Activated B cell treated with CpG ODN at 0.5 μM for 24 hours (primary cell): ENCODE results near the gene UBXN10. TPM values are rescaled to one million over a fixed set of nuclear protein-coding genes. Genes with fewer than 3 reads are reported as not detected.

Experiments
- ATAC-seq: fragments of 200-7000 bp; cut with Tn5 transposase; one replicate; pipeline ENCODE4 v1.10.0; 2021; ENCODE audit warnings: low read depth, mild to moderate bottlenecking, moderate library complexity
- CTCF ChIA-PET: fragments of 350-600 bp; sonication (Branson Sonifier 250); formaldehyde crosslinking; loops from one replicate; lab custom pipeline; 2021; ENCODE audit warnings: antibody characterized with exemption; lab: Charles Lee
- POLR2A ChIA-PET: fragments of 350-600 bp; sonication (Branson Sonifier 250); formaldehyde crosslinking; loops from one replicate; lab custom pipeline; 2021; ENCODE audit warnings: antibody characterized with exemption; lab: Charles Lee
- DNase-seq: peaks from one replicate; pipeline ENCODE4 v3.0.0; 2022
- H3K27ac Mint-ChIP-seq: one replicate; pipeline ENCODE4 v1.8.0; 2020; ENCODE audit warnings: mixed read lengths
- H3K27me3 Mint-ChIP-seq: one replicate; pipeline ENCODE4 v1.8.0; 2021; ENCODE audit warnings: mixed read lengths
- H3K36me3 Mint-ChIP-seq: one replicate; pipeline ENCODE4 v1.8.0; 2021; ENCODE audit warnings: low read depth, mixed read lengths
- H3K4me1 Mint-ChIP-seq: one replicate; pipeline ENCODE4 v1.8.0; 2021; ENCODE audit warnings: mixed read lengths
- H3K4me3 Mint-ChIP-seq: one replicate; pipeline ENCODE4 v1.8.0; 2020; ENCODE audit warnings: mild to moderate bottlenecking, mixed read lengths
- H3K9me3 Mint-ChIP-seq: one replicate; pipeline ENCODE4 v1.8.0; 2020; ENCODE audit warnings: mixed read lengths
- CTCF ChIP-seq: fragments of 200-600 bp; IDR thresholded peaks from one replicate; pipeline ENCODE4 v1.8.0; 2022; ENCODE audit warnings: antibody characterized with exemption, mild to moderate bottlenecking
- intact Hi-C: fragments of 100-400 bp; cut with micrococcal nuclease; formaldehyde crosslinking; loops from one replicate; pipeline ENCODE4 v1.15.1; 2024
- total RNA-seq: library from RNA; stranded (reverse); gene quantifications from 2 replicates; pipeline ENCODE4 v1.2.3, GENCODE V29; 2022

UBXN10 gene
- total RNA-seq, 1 donor from 2014 or later = 0.04 TPM

GRCh38 chr1:20153000-20153418 lies 32.9 kb upstream of the UBXN10 start:
- H3K4me1 Mint-ChIP-seq = peaks cover 9% of the 10 kb centered on the region
- no peaks in the 10 kb centered on the region for H3K27me3 Mint-ChIP-seq
- H3K36me3 Mint-ChIP-seq = no peaks in the 10 kb centered on the region
- ChIA-PET POLR2A (interaction anchor here (0.7 kb wide), 1 partner anchor 232 kb away, joined by 3 read pairs; no protein-coding TSS in a partner anchor), CTCF (interaction anchor here (0.8 to 6.8 kb wide), 8 partner anchors 10 to 234 kb away, joined by 3 to 91 read pairs (median 4); no protein-coding TSS in a partner anchor)
- H3K9me3 Mint-ChIP-seq = peaks cover 5% of the 10 kb centered on the region
- intact Hi-C loops = loop anchor here (1.0 kb wide), 6 partner anchors 42 to 340 kb away; partner anchors contain the start of gene OTUD3
- ATAC-seq (no peak), DNase-seq (no peak)
- H3K4me3 Mint-ChIP-seq = no peak overlapping the region
- no peak for TF ChIP-seq CTCF
- H3K27ac Mint-ChIP-seq = no peak overlapping the region

DNA sequence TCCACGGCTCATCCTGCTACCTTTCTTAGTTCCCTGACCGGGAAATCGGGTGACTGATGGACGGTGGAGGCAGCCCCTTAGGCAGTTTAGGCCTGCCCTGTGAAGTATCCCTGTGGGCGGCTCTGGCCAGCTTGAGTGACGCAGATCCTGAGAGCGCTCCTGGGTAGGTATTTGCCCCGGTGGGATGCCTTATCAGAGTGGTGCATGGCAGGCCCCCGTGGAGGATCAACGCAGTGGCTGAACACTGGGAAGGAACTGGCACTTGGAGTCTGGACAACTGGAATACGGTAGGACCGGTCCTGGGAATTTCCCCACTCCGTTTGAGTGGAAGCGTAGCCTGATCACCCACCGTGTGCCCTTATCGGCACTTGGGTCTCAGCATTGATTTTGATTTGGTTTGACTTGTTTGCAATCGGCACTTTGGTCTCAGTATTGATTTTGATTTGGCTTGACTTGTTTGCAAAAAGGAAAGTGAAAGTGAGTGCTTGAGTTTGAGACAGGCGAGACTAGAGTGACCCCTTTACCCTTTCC lies 31.5 kb upstream of the UBXN10 start:
- H3K36me3 Mint-ChIP-seq = peaks cover under 1% of the 10 kb centered on the region
- H3K27ac Mint-ChIP-seq = no peak overlapping the region
- POLR2A ChIA-PET = no interaction called here
- intact Hi-C loops = no loop called here
- DNase-seq (no peak), ATAC-seq (no peak)
- no peaks in the 10 kb centered on the region for H3K27me3 Mint-ChIP-seq
- CTCF ChIA-PET = interaction anchor here (1.4 to 6.8 kb wide), 3 partner anchors 34 to 236 kb away, joined by 3 to 91 read pairs (median 33); no protein-coding TSS in a partner anchor
- no peak for TF ChIP-seq CTCF
- H3K4me1 Mint-ChIP-seq = peaks cover 9% of the 10 kb centered on the region
- H3K4me3 Mint-ChIP-seq = no peak overlapping the region
- H3K9me3 Mint-ChIP-seq = peaks cover 11% of the 10 kb centered on the region

DNA sequence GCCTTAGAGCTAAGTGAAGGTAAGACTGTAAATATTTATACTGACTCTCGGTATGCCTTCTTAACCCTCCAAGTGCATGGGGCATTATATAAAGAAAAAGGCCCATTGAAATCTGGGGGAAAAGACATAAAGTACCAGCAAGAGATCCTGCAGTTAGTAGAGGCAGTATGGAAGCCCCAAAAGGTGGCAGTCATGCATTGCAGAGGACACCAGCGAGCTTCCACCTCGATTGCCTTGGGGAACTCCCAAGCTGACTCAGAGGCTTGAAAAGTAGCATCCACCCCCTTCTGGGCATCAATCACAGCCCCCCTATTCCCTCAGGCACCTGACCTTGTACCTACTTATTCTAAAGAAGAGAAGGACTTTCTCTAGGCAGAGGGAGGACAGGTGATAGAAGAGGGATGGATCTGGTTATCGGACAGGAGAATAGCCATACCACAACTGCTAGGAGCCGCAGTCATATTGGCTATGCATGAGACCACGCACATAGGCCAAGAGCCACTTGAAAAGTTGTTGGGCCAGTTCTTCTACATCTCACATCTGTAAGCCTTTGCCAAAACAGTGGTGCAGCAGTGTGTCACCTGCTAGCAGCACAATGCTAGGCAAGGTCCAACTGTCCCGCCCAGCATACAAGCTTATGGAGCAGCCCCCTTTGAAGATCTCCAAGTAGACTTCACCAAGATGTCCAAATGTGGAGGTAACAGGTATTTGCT lies 27.4 kb upstream of the UBXN10 start:
- intact Hi-C loops = no loop called here
- ChIA-PET POLR2A (no interaction called here), CTCF (no interaction called here)
- Mint-ChIP-seq H3K9me3 (peaks cover 38% of the 10 kb centered on the region), H3K4me3 (no peak overlapping the region), H3K36me3 (peaks cover 13% of the 10 kb centered on the region), H3K4me1 (peaks cover 6% of the 10 kb centered on the region), H3K27ac (no peak overlapping the region), H3K27me3 (no peaks in the 10 kb centered on the region)
- ATAC-seq (no peak), DNase-seq (no peak)
- TF ChIP-seq CTCF = no peak

- no peak for TF ChIP-seq CTCF
- no peak for DNase-seq
- Mint-ChIP-seq H3K4me1 (no peaks in the 10 kb centered on the region), H3K27me3 (peaks cover under 1% of the 10 kb centered on the region), H3K9me3 (peaks cover 44% of the 10 kb centered on the region), H3K27ac (no peak overlapping the region), H3K4me3 (no peak overlapping the region), H3K36me3 (peaks cover 14% of the 10 kb centered on the region)
- POLR2A ChIA-PET = no interaction called here
- ATAC-seq = no peak
- CTCF ChIA-PET = no interaction called here
- intact Hi-C loops = no loop called here
These were observed 25.9 kb upstream of the UBXN10 start for GRCh38 chr1:20160034-20160433.

GRCh38 chr1:20164694-20165202 lies 21.1 kb upstream of the UBXN10 start:
- TF ChIP-seq CTCF = no peak
- Mint-ChIP-seq H3K4me1 (no peaks in the 10 kb centered on the region), H3K4me3 (no peak overlapping the region), H3K27ac (no peak overlapping the region), H3K9me3 (peaks cover 35% of the 10 kb centered on the region), H3K36me3 (peaks cover 12% of the 10 kb centered on the region), H3K27me3 (peaks cover 10% of the 10 kb centered on the region)
- no peak for DNase-seq
- intact Hi-C loops = no loop called here
- ATAC-seq = no peak
- ChIA-PET CTCF (interaction anchor here (2.3 kb wide), 1 partner anchor 30 kb away, joined by 12 read pairs; no protein-coding TSS in a partner anchor), POLR2A (no interaction called here)
